ENCODE data around the gene PDGFRB.

The PDGFRB gene

DNA sequence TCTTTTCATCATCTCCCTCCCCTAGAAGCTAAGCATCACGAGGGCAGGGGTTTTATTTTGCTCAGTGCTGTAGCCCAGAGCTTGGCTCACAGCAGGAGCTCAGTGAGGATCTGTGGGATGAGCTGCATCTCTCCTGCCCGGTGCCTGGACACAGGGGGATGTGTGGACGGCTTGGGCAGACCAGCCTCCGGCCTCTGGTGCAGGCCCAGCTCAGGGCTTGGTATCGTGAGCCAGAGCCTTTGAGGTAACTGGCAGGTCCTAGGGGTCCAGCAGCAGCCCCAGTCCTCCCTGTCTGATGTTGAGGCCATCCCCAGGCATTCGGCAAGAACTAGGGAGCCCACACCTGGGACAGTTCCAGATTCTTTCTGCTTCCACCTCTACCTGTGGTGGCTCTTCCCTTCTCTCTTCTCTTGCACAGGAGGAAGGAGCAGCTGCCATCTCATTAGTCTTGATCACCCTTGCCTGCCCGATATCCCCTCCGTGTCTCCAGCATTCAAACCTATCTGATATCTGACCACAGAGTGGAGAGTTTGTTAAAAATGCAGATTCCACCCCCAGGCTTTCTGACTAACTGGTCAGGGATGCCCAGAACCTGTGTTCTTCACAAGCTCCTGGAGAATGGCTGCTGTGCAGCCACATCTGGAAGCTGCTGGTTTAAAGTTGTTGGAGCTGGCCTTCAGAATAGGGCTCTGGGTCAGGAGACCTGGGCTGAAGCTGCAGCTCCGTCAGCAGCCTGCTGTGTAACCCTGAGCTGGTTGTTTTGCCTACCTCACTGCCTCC lies 26.3 kb upstream of the PDGFRB start:
- peak; percentile 37 for DNase-seq

DNA sequence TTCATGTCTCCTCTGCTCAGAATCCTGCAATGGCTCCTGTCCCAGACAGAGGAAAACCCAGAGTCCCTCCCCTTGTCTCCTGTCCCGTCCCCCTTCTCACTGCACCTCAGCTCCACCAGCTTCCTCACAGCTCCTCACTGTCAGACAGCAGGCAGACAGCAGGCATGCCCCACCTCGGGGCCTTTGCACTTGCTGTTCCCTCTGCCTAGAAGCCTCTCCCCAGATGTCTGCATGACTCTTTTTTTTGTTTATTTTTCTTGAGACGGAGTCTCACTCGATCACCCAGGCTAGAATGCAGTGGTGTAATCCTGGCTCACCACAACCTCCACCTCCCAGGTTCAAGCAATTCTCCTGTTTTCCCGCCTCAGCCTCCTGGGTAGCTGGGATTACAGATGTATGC lies 25.4 kb upstream of the PDGFRB start:
- peak; percentile 63 for DNase-seq

DNA sequence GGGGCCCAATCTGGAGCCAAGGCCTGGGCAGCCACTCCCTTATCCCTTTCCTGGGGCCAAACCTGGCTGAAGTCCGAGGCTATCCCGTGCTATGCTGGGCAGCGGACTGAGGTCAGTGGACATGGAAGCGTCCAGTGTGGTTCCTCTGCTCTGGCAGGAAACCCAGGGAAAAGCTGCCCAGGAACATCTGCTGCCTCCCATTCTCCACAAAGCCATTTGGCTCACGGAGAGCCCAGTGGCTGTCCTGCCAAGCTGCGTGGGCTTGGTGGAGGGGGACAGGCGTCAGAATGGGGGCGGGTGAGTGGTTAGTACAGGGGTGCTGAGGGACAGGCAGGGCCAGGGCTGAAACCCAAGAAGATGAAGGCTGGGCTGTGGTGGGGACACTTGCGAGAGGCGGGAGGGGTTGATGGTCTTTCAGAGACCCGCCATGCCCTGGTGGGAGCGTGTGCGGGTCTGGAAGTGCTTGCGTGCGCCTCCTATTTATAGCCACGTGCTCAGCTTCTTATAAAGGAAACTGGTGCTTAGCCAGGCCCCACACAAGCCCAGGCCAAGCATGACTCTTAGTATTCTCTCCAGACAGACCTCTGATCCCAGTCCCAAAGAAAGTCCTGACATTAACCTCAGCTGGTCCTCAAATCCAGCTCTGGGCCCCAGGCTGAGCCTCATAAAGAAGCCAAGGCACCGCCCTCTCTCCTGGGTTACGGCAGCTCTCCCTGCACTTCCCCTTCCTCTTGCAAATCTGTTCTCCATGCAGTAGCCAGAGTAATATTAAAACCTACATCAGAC lies 24.8 kb upstream of the PDGFRB start:
- no peak for DNase-seq

DNA sequence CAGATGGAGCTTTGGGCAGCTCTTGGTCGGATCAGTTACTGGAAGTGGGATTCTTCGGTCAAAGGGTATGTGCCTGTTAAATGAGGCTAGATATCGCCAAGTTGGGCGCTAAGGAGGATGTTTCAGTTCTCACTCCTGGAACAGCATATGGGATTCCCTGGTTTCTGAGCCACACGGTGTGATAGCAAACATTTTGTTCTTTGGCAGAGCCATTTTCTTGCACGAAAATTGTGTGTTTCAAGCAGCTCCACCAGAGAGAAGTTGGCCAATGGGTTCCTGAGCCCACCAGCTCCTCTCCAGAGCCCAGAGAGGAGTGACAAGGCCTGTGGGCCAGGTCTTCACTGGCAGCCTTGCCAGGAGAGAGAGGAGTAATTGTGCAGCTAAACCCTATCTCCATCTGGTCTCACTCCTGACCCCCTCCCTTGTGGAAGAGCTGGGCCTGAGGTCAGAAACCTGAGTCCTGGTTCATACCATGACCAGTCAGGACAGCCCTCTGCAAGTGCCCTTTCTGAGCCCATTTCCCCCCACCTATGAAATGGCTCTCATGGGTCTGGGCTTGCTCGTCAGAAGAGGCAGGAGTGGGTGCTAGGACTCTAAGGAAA lies 23.5 kb upstream of the PDGFRB start:
- no peak for DNase-seq

DNA sequence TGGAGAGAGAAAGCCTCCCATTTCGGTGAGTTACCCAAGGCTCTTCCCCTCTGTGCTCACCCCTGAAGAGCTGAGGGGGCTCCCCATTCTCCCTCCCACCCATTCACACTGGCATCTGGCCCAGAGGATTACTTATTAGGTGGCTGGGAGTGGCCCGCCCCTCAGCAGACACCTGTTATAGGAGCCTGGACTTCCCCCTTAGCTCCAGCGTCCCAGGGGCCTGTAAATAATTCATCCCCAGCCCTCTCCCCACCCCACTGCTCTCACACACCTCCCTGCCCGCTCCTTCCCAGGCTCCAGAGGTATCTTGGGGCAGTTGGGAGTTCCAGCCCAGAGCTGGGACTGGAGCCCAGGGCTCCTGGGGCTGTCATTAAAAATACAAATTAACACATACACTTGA lies 22.6 kb upstream of the PDGFRB start:
- no peak for DNase-seq

DNA sequence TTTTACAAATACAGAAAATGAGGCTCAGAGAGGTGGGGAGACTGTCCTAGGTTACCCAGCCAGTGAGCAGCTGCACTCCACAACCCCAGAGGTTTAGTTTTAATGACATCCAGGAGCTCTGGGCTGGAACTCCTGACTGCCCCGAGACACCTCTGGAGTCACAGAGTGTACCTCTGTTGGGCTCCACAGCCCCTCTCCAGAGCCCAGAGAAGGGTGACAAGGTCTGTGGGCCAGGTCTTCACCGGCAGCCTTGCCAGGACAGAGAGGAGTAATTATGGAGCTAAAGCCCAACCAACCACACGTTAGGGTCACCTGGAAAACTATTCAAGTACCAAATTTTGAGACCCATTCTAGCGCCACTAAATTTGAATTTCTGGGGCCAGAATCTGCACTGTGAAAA lies 22.1 kb upstream of the PDGFRB start:
- no peak for DNase-seq

DNA sequence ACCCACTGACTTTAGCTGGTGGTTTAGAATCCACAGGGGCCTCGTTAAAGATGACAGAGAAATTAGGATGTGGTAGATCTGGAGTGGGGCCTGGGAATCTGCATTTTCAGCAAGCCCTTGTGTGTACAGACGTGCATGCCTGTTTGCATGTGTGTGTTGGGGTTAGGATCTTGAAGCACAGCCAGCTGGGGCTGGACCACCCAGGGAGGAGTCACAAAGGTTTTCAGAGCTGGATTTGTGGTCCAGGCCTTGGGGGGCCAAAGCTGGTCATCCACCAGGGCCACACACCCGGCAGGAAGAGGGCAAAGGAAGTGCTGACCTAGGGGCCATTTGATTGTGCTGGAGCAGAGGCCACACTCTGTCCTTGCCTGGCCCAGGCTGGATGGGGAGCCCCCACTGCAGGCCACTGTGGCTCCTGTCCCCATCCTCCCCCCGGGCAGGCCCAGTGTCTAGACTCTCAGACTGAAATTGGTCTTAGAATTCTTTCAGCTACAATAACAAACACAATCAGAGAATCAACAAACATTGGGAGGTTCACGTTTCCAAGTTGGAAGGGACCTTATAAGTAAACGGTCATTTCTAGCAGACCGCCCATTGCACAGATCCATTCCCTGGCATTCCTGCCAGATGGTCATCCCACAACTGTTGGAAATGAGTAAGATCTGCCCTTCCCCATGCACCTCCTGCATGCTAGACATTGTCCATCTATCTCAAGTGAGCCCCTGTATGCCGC lies 21.3 kb upstream of the PDGFRB start:
- DNase-seq, result no peak

DNA sequence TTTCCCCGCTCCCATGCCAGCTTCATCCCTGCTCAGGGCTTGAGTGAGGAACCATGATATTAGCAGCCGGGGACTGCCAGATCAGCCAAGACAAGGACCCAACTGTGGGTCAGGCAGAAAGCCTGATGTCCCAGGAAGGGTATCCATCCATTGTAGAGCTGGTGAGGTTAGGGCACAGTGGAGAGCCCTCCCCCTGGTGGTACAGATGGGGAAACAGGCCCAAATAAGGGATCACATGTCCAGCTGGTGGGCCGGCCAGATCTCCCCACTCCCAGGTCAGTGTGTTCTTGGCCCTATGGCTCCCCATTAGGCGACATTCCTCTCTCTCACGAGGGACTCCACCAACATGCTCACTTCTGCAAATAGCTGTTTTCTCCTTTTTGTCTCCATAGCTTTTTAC lies 19.9 kb upstream of the PDGFRB start:
- DNase-seq, result peak; percentile 59

DNA sequence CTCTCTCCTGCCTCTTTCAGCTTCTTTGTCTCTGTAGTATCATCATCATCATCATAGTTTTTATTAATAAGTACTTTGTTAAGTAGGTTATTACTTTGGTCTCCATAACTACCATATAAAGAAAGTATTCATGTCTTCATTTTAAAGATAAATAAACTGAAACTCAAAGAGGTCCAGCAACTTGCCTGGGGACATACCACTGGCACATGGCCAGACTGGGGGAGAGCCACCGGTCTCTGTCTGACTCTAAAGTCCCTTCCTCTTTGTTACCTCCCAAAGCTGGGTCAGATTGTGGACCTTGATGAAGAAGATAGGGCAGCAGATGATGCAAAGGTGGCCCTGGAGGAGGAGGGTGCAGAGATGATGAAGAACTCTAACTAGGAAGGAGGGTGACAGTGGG lies 19.4 kb upstream of the PDGFRB start:
- no peak for DNase-seq

DNA sequence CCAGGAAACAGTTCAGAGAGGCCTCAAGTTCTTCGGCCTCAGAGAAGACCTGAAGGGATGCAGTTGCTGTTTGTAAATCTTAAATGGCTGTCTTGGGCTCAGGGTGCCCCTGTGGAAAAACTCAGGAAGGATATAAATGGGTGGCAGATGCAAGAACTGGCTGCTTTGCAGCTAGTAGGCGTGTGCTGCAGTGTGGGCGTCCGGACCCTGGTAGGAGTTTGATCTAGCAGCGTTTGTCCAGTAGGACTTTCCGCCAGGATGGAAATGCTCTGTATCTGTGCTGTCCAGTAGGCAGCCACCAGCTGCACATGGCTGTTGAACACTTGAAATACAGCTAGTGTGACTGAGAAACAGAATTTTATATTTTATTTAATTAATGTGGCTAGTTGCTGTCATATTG lies 18.6 kb upstream of the PDGFRB start:
- DNase-seq, result no peak

DNA sequence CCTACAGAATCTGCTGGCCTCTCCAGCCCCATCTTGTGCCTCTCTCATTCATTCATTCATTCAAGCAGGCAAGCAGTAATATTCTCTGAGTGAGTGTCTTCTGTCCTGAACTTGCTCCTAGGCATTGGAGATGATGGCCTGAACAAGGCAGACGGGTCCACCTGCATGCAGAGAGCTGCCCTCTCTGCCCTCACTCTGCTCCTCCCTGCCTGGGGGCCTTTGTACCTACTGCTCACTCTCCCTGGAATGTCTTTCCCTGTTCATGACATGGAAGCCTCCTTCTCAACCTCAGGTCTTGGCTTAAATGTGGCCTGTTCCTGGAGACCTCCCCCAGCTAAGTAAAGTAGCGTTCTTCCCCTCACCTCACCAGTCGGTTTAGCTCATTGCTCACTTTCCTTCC lies 17.5 kb upstream of the PDGFRB start:
- no peak for DNase-seq

DNA sequence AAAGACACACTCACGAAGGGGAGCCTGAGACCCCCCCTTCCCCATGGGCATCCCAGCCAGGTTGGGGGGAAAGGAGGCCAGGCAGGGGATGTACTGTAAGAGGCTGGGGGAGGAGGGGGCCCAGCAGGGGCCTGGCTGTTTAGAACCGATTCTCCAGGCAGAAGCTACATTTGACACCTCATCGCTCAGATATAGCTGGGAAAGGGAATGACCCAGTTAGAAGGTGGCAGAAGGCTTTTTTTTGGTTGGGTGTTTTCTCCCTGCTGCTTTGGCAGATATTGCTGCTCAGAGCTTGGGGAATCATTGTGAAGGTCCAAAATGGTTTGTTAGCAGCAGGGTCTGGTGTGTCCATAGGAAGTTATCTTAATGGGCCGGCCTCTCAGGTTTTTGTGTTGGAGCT lies 16.9 kb upstream of the PDGFRB start:
- no peak for DNase-seq

DNA sequence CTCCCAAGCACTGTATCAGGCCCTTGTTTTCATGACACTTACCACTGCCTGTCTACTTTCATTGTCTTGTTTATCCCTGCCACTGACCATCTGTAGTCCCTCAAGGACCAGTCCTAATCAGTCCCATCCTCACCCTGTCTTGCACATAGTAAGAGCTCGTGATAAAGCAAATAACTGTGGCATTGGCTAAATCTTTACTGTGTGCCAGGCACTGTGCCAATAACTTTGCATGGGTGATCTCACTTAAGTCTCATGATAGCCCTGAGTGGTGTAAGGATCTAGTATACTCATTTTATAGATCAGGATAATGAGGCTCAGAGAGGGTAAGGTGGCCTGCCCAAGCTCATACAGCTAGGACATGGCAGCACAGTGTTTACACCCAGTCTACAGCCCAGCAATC lies 16.5 kb upstream of the PDGFRB start:
- DNase-seq, result peak; percentile 39

DNA sequence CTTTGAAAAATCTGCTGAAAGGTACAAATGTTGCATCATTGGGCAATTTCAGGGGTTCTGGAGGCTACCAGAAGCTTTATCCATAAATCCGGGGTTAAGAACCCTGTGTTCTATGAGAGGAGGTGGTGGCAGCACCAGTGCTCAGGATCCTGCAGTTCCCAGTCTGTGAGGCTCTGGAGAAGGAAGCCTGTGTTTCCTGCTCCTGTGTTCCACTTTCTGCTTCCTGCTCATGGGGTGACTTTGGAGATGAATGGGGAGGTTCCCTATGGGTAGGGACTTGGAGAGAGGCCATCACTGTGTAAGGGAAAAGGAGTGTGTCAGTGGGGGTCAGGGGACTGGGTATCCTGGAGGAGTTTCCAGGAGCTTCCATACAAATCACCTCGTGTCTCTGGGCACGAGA lies 13.2 kb upstream of the PDGFRB start:
- no peak for DNase-seq

DNA sequence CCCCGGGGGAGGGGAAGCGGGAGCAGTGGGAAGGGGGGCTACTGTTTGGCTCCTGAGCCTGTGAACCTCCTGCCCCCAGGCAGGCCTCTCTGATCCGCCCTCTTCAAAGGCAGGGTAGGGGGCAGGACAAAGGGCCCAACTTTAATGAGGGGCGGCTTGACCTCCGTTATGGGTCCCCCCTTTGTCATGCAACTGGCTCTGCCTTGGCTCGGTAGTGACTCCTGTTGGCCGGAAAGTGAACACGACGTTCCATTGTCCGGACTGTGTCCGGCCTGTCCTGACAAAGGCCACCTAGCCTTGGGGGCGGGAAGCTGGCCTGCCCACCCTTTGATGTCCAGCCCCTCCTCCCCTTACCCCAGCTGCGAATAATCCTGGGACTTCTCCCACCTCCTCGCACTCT lies 12.3 kb upstream of the PDGFRB start:
- no peak for DNase-seq

DNA sequence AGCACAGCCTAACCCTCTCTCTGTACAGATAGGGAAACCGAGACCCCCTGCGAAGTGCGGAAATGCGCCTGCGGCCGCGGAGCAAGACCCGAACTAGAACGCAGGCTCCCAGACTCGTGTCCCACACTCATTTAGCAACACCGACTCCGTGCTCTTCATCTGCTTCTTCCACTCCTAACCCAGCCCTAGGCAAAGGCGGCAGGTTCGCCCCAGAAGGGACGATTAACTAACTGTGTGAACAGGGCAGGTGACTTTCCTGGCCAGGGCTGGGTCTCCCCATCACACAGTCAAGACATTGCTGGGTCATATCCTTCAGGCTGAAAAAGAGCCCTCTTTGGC lies 11.8 kb upstream of the PDGFRB start:
- no peak for DNase-seq

DNA sequence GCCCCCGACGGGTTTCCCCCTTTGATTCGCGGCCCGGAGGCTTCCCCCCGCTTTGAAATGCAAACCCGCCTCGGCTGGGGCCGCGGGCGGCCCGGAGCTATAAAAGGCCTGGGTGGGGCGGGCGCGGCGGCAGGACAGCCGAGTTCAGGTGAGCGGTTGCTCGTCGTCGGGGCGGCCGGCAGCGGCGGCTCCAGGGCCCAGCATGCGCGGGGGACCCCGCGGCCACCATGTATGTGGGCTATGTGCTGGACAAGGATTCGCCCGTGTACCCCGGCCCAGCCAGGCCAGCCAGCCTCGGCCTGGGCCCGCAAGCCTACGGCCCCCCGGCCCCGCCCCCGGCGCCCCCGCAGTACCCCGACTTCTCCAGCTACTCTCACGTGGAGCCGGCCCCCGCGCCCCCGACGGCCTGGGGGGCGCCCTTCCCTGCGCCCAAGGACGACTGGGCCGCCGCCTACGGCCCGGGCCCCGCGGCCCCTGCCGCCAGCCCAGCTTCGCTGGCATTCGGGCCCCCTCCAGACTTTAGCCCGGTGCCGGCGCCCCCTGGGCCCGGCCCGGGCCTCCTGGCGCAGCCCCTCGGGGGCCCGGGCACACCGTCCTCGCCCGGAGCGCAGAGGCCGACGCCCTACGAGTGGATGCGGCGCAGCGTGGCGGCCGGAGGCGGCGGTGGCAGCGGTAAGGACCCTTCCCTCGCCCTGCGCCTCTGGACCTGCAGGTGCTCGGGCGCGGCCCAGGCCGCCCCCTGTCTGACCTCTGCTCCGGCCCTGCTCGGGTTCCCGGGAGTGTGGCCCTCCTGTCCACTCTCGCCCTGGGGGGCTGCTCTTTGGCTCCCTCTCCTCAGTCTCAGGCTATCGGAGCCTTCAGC lies 11.2 kb upstream of the PDGFRB start, which contains the start of gene CDX1:
CDX1 (plus strand) TSS at position 129 of the 862 bp plus-strand sequence; CDS start at position 228, 99 bp downstream.
- no peak for DNase-seq

DNA sequence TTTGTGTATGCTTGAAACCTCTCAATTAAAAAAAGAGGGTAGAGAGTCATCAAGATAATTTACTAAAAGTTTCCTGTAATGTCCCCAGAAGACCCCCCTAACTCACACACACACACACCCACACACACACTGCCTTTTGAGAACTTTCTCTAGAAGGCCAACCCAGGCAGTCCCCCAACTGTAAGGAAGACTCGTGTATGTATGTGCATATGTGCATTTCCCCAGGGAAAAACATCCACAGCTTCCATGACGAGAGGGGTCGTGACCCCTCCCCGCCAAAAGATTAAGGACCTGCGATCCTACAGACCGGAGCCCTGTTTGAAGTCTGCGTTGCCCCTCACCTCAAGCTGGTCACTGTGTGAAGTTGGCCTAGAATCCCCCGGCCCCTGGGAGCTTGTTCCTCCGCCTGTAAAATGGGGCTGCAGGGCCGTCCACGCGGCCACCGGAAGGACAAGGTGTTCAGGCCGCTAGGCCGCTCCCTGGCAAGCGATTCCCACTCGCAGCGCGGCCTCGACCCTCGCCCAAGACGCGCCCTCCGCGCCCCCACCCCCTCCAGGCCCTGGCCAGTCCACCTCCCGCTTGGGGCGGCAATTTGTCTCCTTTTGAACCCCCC lies 10.5 kb upstream of the PDGFRB start:
- no peak for DNase-seq

DNA sequence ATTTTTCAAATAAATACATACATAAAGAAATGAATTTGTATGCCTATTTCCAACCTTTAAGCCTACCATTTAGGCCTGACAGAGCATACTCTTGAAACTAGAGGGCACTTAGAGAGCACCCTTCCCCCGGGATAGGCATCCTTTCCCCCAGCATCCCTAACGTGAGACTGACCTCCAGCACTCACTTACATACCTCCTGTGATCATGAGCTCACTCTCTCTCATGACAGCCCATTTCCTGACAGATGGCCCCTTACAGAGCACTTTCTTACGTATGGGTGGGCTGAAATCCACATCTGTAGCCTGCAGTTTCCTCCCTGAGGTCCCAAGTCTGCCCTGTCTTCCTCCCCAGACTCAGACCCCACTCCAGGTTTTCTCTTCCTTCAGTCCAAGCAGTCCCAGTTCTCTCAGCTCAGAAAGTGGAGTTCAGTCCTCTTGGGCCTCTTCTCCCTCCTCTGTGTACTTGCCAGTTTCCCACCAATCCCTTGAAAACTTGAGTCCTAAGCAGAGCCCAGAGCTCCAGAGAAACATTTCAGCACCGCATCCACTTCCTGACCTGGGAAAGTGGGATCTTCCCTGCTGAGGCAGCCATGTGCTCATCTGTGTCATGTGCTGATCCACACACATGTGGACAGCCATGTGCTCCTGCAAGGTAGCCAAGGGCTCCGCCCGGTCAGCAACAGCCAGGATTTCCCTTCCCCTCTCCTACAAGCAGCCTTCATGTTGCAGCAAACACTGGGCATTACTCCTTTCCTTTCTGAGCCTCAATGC lies 8.8 kb upstream of the PDGFRB start:
- DNase-seq, result no peak

DNA sequence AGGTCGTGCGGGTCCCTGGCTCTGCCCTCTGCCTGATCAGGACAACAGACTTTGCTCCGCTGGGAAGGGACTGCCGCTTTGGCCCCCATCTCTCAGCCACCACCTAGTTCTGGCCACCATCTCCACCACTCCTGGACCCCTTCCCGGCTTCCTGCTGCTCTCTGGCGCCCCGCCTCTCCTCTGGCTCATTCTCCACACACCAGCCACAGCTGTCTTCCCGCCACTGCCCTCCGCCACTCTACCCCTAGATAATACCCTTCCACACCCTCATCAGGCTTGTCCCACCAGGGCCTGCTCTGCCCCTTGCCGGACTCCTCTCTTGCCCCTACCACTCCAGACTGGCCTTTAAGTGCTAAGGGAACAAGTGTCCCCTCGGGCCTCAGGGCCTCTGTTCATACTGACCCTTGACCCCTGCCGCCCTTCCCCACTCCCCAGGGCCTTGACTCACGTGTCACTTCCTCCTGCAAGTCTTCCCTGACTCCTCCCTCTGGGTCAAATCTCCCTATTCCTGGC lies 8.0 kb upstream of the PDGFRB start:
- no peak for DNase-seq

DNA sequence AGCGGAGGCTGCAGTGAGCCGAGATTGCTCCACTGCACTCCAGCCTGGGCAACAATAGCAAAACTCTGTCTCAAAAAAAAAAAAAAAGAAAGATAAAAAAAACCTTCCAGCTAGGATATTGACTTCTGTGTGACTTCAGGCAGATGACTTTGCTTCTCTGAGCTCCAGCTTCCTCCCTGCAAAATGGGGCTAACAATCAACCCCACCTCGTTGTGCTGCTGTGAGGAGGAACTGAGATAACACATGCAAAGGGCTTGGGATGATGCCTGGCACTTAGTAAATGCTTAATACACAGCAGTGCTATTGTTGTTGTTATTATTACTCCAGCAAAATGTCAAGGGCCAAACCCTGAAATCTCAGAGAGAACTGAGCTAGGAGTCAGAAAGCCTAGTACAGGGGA lies 7.4 kb upstream of the PDGFRB start:
- no peak for DNase-seq
